NCI-H748 (cell line): Measurements from ENCODE around the gene CD48.

ENCODE experiments used
- DNase-seq: peaks from one replicate; lab custom pipeline; 2025; ENCODE audit not compliant: unreplicated experiment; lab: John Stamatoyannopoulos, UW

The CD48 gene

GRCh38 chr1:160637821-160638539, 73.6 kb downstream of the CD48 start:
- DNase-seq: no peak

GRCh38 chr1:160637065-160637464, 74.6 kb downstream of the CD48 start:
- no peak for DNase-seq

- no peak for DNase-seq
Observed at GRCh38 chr1:160636547-160636946, 75.1 kb downstream of the CD48 start.

GRCh38 chr1:160636076-160636475, 75.5 kb downstream of the CD48 start:
- no peak for DNase-seq

GRCh38 chr1:160634543-160635491, 76.8 kb downstream of the CD48 start:
- DNase-seq: no peak

GRCh38 chr1:160633330-160633903, 78.2 kb downstream of the CD48 start:
- no peak for DNase-seq

- DNase-seq: no peak
Observed at GRCh38 chr1:160631983-160632625, 79.5 kb downstream of the CD48 start.

GRCh38 chr1:160630523-160631451, 80.8 kb downstream of the CD48 start:
- DNase-seq: no peak

- DNase-seq: no peak
Observed at GRCh38 chr1:160629286-160630210, 82.1 kb downstream of the CD48 start.

GRCh38 chr1:160628799-160629263, 82.8 kb downstream of the CD48 start:
- no peak for DNase-seq
